ENCODE measurements around the gene IL25.

The IL25 gene

DNA sequence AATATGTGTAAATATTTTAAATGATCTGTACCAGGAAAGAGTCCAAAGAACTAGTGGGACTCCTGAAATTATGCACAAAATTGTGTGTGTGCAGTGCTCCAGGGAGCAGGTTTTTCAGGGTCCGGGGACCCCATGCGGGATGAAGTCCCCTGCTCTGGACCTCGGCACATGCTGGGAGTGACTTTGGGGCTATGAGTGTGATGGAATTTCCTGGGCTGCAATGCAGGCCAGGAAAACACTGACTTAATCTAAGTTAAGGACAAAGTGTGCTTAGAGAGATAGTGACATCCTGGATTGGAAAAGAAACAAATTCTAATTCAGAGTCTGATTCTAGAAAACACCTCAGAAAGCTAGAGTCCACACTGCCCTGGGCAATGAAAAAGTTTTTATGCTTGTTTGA is 41.6 kb downstream of the IL25 start:
- TF ChIP-seq TCF12 (IDR thresholded peaks at IDR 0.05; ENCODE audit: low read depth), result no peak
- no peak for TF ChIP-seq FOXM1 (IDR thresholded peaks at IDR 0.05; ENCODE audit: borderline replicate concordance, low read depth)
- TF ChIP-seq EGR1 (IDR thresholded peaks at IDR 0.05), result no peak
- no peak for TF ChIP-seq TEAD4 (IDR thresholded peaks at IDR 0.05)
- TF ChIP-seq TAF1 (IDR thresholded peaks at IDR 0.05; ENCODE audit: low read depth), result no peak
- TF ChIP-seq RAD21 (IDR thresholded peaks at IDR 0.05; ENCODE audit: low read depth), result no peak
- TF ChIP-seq YY1 (IDR thresholded peaks at IDR 0.05; ENCODE audit: low read depth), result no peak
- no peak for TF ChIP-seq CEBPB (IDR thresholded peaks at IDR 0.05)
- TF ChIP-seq, protein P1, sequence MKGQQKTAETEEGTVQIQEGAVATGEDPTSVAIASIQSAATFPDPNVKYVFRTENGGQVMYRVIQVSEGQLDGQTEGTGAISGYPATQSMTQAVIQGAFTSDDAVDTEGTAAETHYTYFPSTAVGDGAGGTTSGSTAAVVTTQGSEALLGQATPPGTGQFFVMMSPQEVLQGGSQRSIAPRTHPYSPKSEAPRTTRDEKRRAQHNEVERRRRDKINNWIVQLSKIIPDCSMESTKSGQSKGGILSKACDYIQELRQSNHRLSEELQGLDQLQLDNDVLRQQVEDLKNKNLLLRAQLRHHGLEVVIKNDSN (IDR thresholded peaks at IDR 0.05), result no peak
- no peak for TF ChIP-seq NFIC (IDR thresholded peaks at IDR 0.05)
- TF ChIP-seq, protein P2, sequence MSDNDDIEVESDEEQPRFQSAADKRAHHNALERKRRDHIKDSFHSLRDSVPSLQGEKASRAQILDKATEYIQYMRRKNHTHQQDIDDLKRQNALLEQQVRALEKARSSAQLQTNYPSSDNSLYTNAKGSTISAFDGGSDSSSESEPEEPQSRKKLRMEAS (IDR thresholded peaks at IDR 0.05), result no peak
- TF ChIP-seq CREB1 (IDR thresholded peaks at IDR 0.05; ENCODE audit: low read depth), result no peak
- TF ChIP-seq ZBTB7A (IDR thresholded peaks at IDR 0.05; ENCODE audit: low read depth), result no peak
- TF ChIP-seq, protein P3, sequence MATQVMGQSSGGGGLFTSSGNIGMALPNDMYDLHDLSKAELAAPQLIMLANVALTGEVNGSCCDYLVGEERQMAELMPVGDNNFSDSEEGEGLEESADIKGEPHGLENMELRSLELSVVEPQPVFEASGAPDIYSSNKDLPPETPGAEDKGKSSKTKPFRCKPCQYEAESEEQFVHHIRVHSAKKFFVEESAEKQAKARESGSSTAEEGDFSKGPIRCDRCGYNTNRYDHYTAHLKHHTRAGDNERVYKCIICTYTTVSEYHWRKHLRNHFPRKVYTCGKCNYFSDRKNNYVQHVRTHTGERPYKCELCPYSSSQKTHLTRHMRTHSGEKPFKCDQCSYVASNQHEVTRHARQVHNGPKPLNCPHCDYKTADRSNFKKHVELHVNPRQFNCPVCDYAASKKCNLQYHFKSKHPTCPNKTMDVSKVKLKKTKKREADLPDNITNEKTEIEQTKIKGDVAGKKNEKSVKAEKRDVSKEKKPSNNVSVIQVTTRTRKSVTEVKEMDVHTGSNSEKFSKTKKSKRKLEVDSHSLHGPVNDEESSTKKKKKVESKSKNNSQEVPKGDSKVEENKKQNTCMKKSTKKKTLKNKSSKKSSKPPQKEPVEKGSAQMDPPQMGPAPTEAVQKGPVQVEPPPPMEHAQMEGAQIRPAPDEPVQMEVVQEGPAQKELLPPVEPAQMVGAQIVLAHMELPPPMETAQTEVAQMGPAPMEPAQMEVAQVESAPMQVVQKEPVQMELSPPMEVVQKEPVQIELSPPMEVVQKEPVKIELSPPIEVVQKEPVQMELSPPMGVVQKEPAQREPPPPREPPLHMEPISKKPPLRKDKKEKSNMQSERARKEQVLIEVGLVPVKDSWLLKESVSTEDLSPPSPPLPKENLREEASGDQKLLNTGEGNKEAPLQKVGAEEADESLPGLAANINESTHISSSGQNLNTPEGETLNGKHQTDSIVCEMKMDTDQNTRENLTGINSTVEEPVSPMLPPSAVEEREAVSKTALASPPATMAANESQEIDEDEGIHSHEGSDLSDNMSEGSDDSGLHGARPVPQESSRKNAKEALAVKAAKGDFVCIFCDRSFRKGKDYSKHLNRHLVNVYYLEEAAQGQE (IDR thresholded peaks at IDR 0.05; ENCODE audit: low read depth), result no peak
- no peak for TF ChIP-seq EP300 (IDR thresholded peaks at IDR 0.05; ENCODE audit: borderline replicate concordance)

DNA sequence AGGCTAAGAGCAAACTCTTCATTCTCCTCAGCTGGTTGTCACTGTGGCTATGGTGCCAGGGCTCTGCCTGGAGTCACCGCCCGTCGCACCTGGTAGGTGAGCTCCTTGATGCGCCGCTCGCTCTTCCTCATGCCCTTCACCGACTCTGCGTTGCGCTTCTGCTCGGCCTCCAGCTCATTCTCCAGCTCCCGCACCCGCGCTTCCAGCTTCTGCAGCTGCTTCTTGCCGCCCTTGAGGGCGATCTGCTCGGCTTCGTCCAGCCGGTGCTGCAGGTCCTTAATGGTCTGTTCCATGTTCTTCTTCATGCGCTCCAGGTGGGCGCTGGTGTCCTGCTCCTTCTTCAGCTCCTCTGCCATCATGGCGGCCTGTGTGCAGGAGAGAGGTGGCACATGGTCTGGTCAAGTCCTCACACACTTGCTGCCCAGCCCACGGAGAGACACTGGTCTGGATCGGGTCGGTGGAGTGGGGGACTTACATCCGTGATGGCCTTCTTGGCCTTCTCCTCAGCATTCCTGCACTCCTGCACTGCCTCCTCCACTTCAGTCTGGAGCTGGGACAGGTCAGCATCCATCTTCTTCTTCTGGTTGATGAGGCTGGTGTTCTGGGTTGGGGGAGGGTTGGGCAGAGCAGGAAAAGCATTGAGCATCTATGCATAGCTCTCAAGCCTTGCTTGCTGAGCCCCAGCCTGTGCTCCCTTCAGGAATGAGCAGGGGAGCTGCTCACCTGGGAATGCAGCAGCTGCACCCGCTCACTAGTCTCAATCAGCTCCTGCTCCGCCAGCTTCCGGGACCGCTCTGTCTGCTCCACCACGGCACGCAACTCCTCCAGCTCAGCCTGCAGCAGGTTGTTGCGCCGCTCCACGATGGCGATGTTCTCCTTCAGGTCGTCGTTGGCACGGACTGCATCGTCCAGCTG is 42.6 kb downstream of the IL25 start:
- TF ChIP-seq TCF12 (IDR thresholded peaks at IDR 0.05; ENCODE audit: low read depth), result no peak
- TF ChIP-seq ZBTB7A (IDR thresholded peaks at IDR 0.05; ENCODE audit: low read depth), result no peak
- TF ChIP-seq TEAD4 (IDR thresholded peaks at IDR 0.05), result no peak
- TF ChIP-seq, protein P2 (IDR thresholded peaks at IDR 0.05), result no peak
- TF ChIP-seq EP300 (IDR thresholded peaks at IDR 0.05; ENCODE audit: borderline replicate concordance), result no peak
- TF ChIP-seq, protein P1 (IDR thresholded peaks at IDR 0.05), result no peak
- TF ChIP-seq FOXM1 (IDR thresholded peaks at IDR 0.05; ENCODE audit: borderline replicate concordance, low read depth), result no peak
- TF ChIP-seq EGR1 (IDR thresholded peaks at IDR 0.05), result no peak
- no peak for TF ChIP-seq TAF1 (IDR thresholded peaks at IDR 0.05; ENCODE audit: low read depth)
- TF ChIP-seq, protein P3 (IDR thresholded peaks at IDR 0.05; ENCODE audit: low read depth), result no peak
- no peak for TF ChIP-seq NFIC (IDR thresholded peaks at IDR 0.05)
- TF ChIP-seq RAD21 (IDR thresholded peaks at IDR 0.05; ENCODE audit: low read depth), result no peak

DNA sequence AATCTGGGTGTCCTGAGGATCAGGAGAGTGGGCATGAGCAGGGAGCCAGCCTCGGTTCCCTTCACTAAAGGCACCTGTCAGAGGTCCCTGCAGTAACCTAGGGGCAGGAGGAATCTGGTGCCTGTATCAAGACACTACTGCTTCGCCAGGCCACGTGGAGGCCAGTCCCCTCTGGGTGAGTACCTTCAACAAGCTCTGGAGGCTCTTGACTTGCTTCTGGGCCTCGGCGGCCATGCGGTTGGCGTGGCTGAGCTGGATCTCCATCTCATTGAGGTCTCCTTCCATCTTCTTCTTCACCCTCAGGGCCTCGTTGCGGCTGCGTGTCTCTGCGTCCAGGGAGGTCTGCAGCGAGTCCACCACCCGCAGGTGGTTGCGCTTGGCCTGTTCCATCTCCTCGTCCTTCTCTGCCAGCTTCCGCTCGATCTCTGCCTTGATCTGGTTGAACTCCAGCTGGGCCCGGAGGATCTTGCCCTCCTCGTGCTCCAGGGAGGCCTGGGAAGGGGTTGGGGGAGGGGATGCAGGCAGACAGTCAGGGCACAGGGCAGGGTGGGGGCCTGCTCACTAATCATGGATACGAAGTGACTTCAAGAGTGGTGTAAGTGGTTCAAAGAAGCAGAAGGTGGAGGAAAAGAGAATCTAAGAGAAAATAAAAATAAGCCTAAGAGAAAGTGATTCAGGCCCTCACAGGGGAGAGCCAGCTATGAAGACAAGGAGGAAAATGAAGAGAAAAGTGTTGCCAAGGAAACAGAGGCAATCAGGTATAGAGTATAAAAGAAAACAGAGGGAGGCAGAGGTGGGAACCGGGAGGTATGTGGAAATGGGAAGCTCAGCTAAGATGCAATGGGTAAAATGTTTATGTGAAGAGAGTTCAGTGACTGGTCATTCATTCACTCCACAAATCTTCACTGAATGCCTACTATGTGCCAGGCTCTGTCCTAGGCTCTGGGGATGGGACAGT is 43.5 kb downstream of the IL25 start:
- TF ChIP-seq TCF12 (IDR thresholded peaks at IDR 0.05; ENCODE audit: low read depth) (no peak), FOXM1 (IDR thresholded peaks at IDR 0.05; ENCODE audit: borderline replicate concordance, low read depth) (no peak), RAD21 (IDR thresholded peaks at IDR 0.05; ENCODE audit: low read depth) (no peak), YY1 (IDR thresholded peaks at IDR 0.05; ENCODE audit: low read depth) (no peak), EP300 (IDR thresholded peaks at IDR 0.05; ENCODE audit: borderline replicate concordance) (no peak), TEAD4 (IDR thresholded peaks at IDR 0.05) (no peak), CEBPB (IDR thresholded peaks at IDR 0.05) (no peak), TAF1 (IDR thresholded peaks at IDR 0.05; ENCODE audit: low read depth) (no peak), CREB1 (IDR thresholded peaks at IDR 0.05; ENCODE audit: low read depth) (no peak), EGR1 (IDR thresholded peaks at IDR 0.05) (no peak), ZBTB7A (IDR thresholded peaks at IDR 0.05; ENCODE audit: low read depth) (no peak), NFIC (IDR thresholded peaks at IDR 0.05) (no peak)
- TF ChIP-seq, protein P1 (IDR thresholded peaks at IDR 0.05), result no peak
- TF ChIP-seq, protein P3 (IDR thresholded peaks at IDR 0.05; ENCODE audit: low read depth), result no peak
- TF ChIP-seq, protein P2 (IDR thresholded peaks at IDR 0.05), result no peak
